GM21381 (cell line): ENCODE data around the gene TBC1D22A.

ENCODE experiments used
- ATAC-seq: cut with Tn5 transposase; IDR thresholded peaks from one replicate; pipeline ENCODE4 v1.9.1; 2021; ENCODE audit warnings: mild to moderate bottlenecking, moderate library complexity; ENCODE audit not compliant: unreplicated experiment

TBC1D22A gene

DNA sequence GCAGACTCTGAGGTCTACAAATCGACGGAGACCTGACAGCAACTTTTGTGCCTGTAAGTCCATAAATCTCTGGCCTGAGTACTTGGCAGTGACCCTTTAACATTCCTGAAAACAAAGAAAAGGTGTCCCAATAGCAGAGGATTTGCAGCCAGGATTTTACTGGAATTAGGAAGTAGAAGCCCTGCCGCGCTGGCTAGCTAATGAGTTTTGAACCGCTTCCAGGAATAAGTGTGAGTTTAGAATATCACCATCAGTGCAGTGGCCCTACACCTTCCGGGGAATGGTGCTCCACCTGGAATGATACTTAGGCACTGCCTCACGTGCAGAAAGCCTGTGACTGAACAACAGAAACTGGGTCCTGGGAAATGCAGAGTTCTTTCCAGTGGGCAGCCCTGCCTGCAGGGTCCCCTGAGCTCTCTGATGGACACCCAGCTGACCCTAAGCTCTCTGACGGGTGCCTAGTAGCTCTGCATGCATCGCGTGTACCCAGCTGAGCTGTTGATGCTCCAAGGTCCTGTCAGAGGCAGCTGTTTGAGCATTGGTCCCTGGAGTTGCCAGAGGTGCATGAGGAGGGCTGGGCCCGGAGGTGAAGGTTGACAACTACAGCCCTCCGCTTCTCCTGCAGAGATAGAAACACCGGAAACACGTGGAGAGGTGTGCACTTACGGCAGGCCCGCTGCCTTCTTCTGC is 380.9 kb downstream of the TBC1D22A start:
- ATAC-seq = no peak

- no peak for ATAC-seq
These were observed 381.8 kb downstream of the TBC1D22A start for GRCh38 chr22:47144076-47144765.

DNA sequence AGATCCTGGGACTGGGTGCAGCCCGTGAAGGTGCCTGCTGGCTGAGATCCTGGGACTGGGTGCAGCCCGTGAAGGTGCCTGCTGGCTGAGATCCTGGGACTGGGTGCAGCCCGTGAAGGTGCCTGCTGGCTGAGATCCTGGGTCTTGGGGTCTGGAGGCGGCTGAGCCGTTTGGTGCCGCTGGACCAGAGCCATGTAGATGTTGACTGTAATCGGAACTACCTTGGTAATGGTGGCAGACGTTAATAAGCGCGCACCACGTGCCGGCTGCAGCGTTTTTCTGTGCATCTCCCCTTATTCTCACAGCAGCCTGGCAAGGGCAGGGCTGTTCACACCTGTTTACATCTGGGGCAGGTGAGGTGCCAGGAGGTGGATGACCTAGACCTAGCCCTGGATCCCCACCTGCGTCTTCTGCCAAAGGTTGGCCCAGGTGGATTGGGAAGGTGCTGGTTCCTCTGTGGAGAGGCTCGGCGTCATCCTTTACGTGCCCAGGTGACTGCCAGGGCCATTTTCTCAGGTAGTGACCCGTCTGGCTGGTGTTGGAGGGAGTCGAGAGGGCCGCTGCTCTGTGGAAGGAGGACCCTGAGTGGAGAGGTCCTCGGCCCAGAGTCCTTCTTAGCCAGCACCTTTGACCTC is 382.5 kb downstream of the TBC1D22A start:
- ATAC-seq = no peak

GRCh38 chr22:47145883-47146282 is 383.4 kb downstream of the TBC1D22A start:
- no peak for ATAC-seq

DNA sequence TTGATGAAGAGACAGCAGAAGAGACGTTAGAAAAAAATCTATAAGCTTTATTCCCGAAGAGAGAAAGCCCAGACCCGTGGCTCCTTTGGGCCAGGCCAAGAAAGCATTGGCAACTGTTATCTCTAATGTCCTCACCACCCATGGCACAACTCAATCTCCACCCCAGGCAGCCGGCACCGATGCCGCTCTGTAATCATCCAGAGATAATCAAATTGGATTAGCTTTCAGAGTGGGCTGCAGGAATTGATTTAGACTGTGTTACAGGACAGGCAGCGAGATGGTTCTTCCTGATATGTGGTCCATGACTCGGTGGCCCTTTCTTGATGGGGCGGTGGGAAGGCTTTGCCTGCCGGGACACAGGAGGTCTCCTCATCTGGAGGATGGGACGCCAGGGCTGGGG is 383.9 kb downstream of the TBC1D22A start:
- ATAC-seq = no peak

- no peak for ATAC-seq
These were observed 384.5 kb downstream of the TBC1D22A start for GRCh38 chr22:47146941-47147340.

DNA sequence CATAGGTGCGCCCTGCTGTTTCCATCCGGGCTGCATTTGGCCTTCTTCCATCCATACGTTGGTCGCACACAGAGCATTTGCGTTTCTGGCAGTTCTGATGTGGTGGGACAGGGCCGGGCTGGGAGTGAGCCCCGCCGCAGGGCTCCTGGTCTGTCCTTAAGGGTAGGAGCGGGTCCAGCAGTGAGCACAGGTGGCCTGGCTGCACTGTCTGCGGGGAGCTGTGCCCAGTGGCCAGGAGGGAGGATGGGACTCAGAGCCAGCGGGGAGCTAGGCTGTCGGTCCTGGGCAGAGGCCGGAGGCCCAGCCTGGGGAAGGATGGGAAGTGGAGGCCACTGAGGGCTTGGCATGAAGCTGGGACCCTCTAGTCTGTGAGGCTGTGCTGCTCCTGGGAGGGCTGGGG is 385.1 kb downstream of the TBC1D22A start:
- no peak for ATAC-seq

- ATAC-seq = no peak
These were observed 386.1 kb downstream of the TBC1D22A start for GRCh38 chr22:47148510-47148909.

GRCh38 chr22:47148956-47149728 is 386.7 kb downstream of the TBC1D22A start:
- ATAC-seq = no peak

- ATAC-seq = no peak
These were observed 387.5 kb downstream of the TBC1D22A start for GRCh38 chr22:47149976-47150375.

DNA sequence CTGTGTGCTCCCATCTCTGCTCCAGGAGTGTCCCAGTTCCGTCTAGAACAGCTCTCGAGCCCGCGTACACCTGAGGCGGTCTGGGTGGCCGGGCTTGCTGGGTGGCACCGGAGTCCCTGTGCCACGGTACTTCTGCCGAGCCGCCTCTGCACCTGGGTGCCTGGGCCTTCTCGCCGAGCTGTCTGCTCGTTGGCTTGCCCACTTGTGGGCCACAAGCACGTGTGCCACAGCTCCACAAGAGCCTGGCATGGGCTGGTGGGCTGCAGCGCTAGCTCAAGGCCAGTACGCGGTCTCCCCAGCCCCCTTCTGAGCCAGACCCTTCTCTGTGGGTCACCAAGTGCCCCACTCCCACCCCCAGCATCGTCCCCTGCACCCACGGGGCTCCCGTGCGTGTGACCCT is 388.0 kb downstream of the TBC1D22A start:
- ATAC-seq = no peak

DNA sequence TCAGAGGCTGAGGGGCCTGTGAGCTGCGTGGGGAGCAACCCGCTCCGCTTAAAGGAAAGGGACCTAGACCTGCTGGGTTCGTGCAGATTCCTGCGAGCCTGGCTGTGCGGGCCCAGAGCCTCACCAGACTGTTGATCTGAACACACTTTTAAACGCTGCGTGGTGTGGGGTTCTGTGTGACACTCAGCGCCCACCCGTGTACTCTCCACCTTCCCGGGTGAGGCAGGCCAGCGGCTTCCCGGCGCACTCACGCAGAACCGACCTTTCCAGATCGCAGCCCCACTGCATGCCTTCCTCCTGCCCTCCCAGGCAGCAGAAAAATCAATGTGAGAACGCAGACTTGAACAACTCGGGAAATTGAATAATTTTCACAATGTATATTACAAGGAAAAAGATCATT is 388.6 kb downstream of the TBC1D22A start:
- ATAC-seq = no peak

DNA sequence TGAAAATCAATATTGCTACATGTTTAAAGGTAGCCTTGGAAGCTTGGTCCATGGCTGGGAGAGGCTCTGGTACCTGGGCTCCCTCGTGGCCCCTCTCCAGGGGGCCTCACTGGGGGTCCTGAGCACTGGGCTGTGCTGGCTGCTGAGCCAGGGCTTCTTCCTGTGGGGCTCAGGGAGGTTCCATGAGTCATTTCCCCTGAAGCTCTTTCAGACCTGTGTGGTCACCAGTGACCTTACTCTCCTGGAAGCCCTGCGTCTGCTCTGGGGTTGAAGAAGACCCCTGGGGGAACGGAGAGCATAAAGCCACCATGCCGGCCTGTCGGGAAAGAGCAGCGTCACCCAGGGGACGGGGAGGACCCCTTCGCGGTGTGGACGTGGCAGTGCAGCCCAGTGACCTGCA is 389.0 kb downstream of the TBC1D22A start:
- ATAC-seq = no peak

GRCh38 chr22:47152236-47152635 is 389.8 kb downstream of the TBC1D22A start:
- ATAC-seq = no peak

DNA sequence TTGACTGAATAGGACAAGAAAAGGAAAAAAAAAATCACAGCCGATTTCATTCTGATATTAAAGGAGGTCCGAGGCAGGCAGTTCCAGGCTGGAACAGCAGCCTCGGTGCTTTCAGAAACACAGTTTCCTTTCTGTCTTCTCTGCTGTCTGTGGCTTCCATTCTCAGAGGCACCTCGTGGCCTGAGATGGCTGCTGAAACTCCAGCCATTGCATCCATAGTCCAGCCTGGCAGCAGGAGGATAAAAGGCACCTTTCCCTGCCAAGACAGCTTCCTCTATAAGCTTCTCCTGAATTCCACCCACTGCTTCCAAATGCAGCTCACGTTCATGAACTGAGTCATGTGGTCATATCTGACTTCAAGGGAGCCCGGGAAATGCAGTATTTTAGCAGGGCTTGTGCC is 390.5 kb downstream of the TBC1D22A start:
- ATAC-seq = no peak

DNA sequence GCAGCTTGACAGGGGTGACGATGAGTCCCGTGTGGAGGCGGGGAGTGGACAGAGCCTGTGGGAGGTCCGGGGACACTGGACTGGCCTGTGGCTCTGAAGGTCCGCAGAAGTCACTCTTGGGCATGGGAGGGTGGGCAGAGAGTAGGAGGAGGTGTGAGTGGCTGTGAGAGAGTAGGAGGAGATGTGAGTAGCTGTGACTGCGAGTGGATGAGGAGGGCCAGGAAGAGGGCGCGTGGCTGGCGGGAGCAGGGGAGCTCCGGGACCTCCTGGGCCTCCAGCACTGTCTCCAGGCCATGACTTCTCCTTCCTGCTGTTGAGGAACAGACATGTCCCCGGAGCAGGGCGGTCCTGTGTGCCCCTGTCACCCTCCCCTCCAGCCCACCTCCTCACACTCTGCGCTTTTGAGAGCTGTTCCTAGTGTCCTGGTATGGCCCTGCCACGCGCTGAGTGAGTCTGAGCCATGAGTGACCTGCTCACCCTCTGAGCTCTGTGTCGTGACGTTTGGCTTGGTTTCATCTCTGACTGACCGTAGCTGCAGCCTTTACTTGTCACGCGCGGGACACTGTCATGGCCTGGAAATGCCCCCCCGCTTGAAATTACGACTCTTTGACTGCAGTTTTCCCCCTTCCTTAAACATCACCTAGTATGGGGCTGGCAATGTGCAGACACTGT is 391.5 kb downstream of the TBC1D22A start:
- ATAC-seq = no peak

- no peak for ATAC-seq
These were observed 392.2 kb downstream of the TBC1D22A start for GRCh38 chr22:47154621-47155081.

DNA sequence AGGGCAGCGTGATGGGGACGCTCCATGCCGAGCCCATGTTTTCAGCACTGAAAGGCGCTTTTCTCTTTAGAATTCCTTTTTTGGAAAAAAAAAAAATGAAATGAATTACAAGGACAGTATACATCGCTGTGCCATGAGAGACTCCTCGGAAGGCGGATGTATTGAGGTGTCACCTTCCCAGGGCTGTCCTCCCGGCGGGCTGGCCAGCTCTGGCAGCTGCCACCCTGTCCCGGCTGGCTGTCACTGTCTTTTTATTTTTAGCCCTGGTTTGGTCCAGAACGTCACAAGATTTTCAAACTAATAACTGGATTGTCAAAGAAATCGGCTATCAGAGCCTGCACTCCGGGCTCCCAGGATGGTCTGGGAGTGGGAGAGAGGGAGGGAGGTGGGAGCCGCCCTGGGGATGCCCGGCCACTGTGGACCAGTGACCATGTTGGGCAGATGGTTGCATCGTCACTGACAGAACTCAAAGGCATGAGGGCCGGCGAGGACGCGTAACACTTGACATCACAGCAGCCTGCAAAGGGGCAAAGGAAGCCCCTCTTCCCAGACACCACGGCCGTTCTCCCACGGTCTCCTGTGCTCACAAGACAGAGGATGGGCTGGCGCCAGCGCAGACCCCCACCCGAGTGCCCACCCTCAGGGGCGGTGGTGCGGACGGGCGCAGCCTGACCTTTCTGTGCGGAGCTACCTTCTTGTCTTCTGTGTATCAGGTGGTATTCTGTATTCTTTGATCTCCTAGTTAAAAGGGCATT is 392.9 kb downstream of the TBC1D22A start:
- no peak for ATAC-seq

DNA sequence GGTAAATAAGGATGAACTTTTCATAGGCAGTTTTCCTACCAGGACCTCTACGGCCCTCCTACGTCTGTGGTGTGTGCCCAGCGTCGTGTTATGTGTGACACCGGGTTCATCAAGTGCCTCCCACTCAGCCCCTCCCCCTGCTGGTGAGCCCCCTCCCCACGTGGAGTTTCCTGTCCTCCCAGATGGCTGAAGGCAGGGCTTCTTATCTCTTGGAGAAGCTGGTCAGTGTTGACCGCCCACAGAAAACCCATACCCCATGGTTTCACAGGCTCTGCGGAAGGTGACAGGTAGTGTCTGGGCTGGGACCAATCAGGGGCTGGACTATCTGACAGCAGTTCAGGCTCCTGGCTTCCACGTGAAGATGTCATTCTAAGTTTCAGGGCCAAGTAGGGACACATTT is 393.5 kb downstream of the TBC1D22A start:
- no peak for ATAC-seq
